Activated naive CD8-positive, alpha-beta T cell treated with anti-CD3 and anti-CD28 coated beads, Interleukin-2, amount 10 ng/mL, durations not matched to agents 7 days and 5 days (primary cell): Measurements from ENCODE around the gene ANKS3. TPM values are rescaled to one million over a fixed set of nuclear protein-coding genes. Genes with fewer than 3 reads are reported as not detected.
A peak's percentile ranks its signal among the peaks of the same experiment; 100 is the strongest.
"Not testable (repeated sequence)": the region's sequence is repeated elsewhere in the genome, so short reads cannot be mapped to it uniquely, and the experiment has no call there.

Experiments used
- ATAC-seq: fragments of 150-1000 bp; cut with Tn5 transposase; one replicate; pipeline ENCODE4 v1.10.0; 2021; ENCODE audit warnings: low read depth, moderate library complexity
- POLR2A ChIA-PET: fragments of 350-600 bp; sonication (Branson Sonifier 250); formaldehyde crosslinking; loops from one replicate; lab custom pipeline; 2021; ENCODE audit warnings: antibody characterized with exemption; lab: Charles Lee
- DNase-seq: peaks from one replicate; pipeline ENCODE4 v3.0.0; 2021
- H3K27ac Mint-ChIP-seq: one replicate; pipeline ENCODE4 v1.8.0; 2022; ENCODE audit warnings: mild to moderate bottlenecking, mixed read lengths
- H3K27me3 Mint-ChIP-seq: one replicate; pipeline ENCODE4 v1.8.0; 2022; ENCODE audit warnings: mild to moderate bottlenecking, moderate library complexity, mixed read lengths
- H3K36me3 Mint-ChIP-seq: one replicate; pipeline ENCODE4 v1.8.0; 2021; ENCODE audit warnings: mild to moderate bottlenecking, mixed read lengths
- H3K4me1 Mint-ChIP-seq: one replicate; pipeline ENCODE4 v1.8.0; 2021; ENCODE audit warnings: mixed read lengths
- H3K4me3 Mint-ChIP-seq: one replicate; pipeline ENCODE4 v1.8.0; 2022; ENCODE audit warnings: mild to moderate bottlenecking, moderate library complexity, mixed read lengths
- H3K9me3 Mint-ChIP-seq: one replicate; pipeline ENCODE4 v1.8.0; 2021; ENCODE audit warnings: mixed read lengths
- total RNA-seq, 2 experiments: library from RNA; stranded (reverse); gene quantifications; one replicate each; pipeline ENCODE4 v1.2.3, GENCODE V29; 2021

Gene ANKS3
- total RNA-seq, 2 experiments from 2014 or later = 20.4 to 20.5 TPM

- Mint-ChIP-seq H3K36me3 (peaks cover 5% of the 10 kb centered on the region), H3K4me1 (peaks cover 15% of the 10 kb centered on the region), H3K27me3 (no peaks in the 10 kb centered on the region), H3K4me3 (no peak overlapping the region), H3K9me3 (no peaks in the 10 kb centered on the region), H3K27ac (no peak overlapping the region)
- POLR2A ChIA-PET = no interaction called here
- DNase-seq (no peak), ATAC-seq (no peak)
These were observed 78.3 kb downstream of the ANKS3 start for GRCh38 chr16:4655801-4656200.

DNA sequence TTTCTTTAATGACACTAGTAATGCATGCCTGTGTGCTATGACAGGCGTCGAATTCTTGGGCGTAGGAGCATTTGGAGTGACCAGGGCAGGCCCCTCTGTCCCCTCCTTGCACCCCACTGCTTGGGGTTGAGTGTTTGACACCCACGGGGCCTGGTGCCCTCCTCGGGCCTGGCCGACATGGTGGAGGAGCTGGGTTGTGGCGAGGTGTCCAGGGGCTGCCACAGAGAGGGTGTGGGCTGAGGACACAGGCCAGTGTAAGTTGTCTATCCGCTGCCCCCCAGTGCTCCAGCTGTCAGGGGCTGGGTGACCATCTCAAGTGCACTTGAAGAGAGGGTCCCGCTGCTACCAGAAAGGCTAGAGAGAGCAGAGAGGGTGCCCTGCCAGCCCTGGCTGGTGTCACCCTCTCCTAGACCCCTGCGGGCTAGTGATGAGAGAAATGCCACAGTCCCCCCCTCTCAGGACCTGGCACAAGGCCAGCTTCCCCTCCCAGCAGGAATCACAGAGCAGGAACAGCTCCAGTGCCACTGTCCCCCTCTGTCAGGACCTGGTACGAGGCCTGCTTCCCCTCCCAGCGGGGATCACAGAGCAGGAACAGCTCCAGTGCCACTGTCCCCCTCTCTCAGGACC is 79.0 kb downstream of the ANKS3 start:
- Mint-ChIP-seq H3K27ac (no peak overlapping the region), H3K4me1 (peaks cover 14% of the 10 kb centered on the region), H3K4me3 (no peak overlapping the region), H3K27me3 (no peaks in the 10 kb centered on the region), H3K36me3 (peaks cover 7% of the 10 kb centered on the region), H3K9me3 (no peaks in the 10 kb centered on the region)
- ATAC-seq = no peak
- no peak for DNase-seq
- POLR2A ChIA-PET = no interaction called here

- H3K27me3 Mint-ChIP-seq = no peaks in the 10 kb centered on the region
- POLR2A ChIA-PET = no interaction called here
- H3K9me3 Mint-ChIP-seq = no peaks in the 10 kb centered on the region
- peaks cover 11% of the 10 kb centered on the region for H3K4me1 Mint-ChIP-seq
- H3K4me3 Mint-ChIP-seq = no peak overlapping the region
- DNase-seq = no peak
- ATAC-seq = no peak
- H3K36me3 Mint-ChIP-seq = peaks cover 7% of the 10 kb centered on the region
- no peak overlapping the region for H3K27ac Mint-ChIP-seq
These were observed 79.8 kb downstream of the ANKS3 start for GRCh38 chr16:4654011-4654963.

DNA sequence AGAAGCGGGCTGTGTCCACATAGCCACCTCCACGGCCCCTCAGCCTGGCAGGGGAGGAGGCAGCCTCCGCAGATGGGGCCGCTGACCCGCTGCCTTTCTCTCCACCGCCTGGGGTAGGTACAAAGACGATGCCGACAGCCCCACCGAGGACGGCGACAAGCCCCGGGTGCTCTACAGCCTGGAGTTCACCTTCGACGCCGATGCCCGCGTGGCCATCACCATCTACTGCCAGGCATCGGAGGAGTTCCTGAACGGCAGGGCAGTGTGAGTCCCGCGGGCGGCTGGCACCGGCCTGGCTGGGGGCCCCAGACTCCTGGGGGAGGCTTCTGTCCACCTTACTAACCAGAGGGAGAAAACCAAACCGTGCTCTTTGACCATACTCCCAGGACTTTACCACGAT is 81.5 kb downstream of the ANKS3 start:
- no peak overlapping the region for H3K4me3 Mint-ChIP-seq
- H3K27me3 Mint-ChIP-seq = no peaks in the 10 kb centered on the region
- peaks cover 14% of the 10 kb centered on the region for H3K4me1 Mint-ChIP-seq
- no peak overlapping the region for H3K27ac Mint-ChIP-seq
- no peaks in the 10 kb centered on the region for H3K9me3 Mint-ChIP-seq
- POLR2A ChIA-PET = no interaction called here
- no peak for DNase-seq
- peaks cover 11% of the 10 kb centered on the region for H3K36me3 Mint-ChIP-seq
- no peak for ATAC-seq

GRCh38 chr16:4651827-4652226 is 82.2 kb downstream of the ANKS3 start:
- Mint-ChIP-seq H3K27me3 (no peaks in the 10 kb centered on the region), H3K9me3 (no peaks in the 10 kb centered on the region), H3K36me3 (peaks cover 11% of the 10 kb centered on the region), H3K4me3 (no peak overlapping the region), H3K4me1 (peaks cover 20% of the 10 kb centered on the region), H3K27ac (no peak overlapping the region)
- ATAC-seq (no peak), DNase-seq (no peak)
- POLR2A ChIA-PET = interaction anchor here (0.5 kb wide), 1 partner anchor 9 kb away, joined by 3 read pairs; no protein-coding TSS in a partner anchor

DNA sequence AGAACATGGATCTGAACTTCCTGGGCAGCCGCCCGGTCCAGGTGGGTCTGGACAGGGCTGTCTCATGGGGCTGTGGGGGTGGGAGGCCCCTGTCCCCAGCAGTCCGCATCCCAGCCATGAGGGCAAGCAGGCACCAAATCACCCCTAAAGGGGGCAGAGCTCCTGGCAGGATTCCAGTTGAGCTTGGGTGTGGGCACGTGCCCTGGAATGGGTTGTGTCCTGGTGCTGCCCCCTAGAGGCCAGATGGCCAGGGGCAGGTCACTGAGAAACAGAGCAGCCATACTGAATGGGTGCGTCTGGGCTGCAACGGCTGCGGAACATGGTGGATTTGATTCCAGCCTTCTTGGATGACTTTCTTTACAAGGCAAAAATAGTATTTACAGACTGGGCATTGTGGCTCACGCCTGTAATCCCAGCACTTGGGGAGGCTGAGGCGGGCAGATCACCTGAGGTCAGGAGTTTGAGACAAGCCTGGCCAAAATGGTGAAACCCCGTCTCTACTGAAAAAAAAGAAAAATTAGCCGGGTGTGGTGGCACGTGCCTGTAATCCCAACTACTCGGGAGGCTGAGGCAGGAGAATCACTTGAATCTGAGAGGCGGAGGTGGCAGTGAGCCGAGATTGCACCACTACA is 83.5 kb downstream of the ANKS3 start:
- H3K27ac Mint-ChIP-seq = not testable (repeated sequence)

DNA sequence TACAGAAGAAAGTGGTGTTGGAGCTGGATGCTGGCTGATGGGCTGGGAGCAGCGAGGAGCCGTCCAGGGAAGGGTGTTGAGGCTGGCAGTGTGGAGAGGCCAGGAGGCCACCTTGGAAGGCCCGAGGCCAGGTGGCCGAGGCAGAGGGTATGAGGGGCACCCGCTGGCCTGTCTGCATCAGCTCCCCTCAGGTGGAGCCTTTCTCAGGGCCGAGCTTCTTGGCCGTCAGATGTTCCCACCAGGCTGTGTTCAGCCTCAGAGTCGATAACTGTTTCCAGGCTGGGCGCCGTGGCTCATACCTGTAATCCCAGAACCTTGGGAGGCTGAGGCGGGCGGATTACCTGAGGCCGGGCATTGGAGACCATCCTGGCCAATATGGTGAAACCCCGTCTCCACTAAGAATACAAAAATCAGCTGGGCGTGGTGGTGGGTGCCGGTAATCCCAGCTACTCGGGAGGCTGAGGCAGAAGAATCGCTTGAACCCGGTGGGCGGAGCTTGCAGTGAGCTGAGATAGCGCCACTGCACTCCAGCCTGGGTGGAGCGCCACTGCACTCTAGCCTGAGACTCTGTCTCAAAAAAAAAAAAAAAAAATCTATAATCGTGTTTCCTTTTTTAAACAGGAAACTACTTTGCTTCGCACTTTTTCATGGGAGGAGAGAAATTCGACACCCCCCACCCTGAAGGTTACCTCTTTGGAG is 84.2 kb downstream of the ANKS3 start:
- ATAC-seq (peak; percentile 29), DNase-seq (no peak)
- Mint-ChIP-seq H3K9me3 (no peaks in the 10 kb centered on the region), H3K4me1 (peaks cover 23% of the 10 kb centered on the region), H3K27ac (peak overlapping the region; percentile 82), H3K27me3 (no peaks in the 10 kb centered on the region), H3K4me3 (no peak overlapping the region), H3K36me3 (peaks cover 12% of the 10 kb centered on the region)
- POLR2A ChIA-PET = interaction anchor here (0.9 to 1.0 kb wide), 3 partner anchors 10 to 44 kb away, joined by 3 to 4 read pairs (median 3); partner anchors contain the start of gene NUDT16L1

More for the DNA sequence above, 83.5 kb downstream of the ANKS3 start:
- POLR2A ChIA-PET = interaction anchor here (0.9 to 1.0 kb wide), 2 partner anchors 10 to 24 kb away, joined by 3 read pairs; no protein-coding TSS in a partner anchor
- H3K9me3 Mint-ChIP-seq, H3K36me3 Mint-ChIP-seq, H3K4me3 Mint-ChIP-seq, H3K27me3 Mint-ChIP-seq: not testable (repeated sequence)
- H3K4me1 Mint-ChIP-seq = peaks cover 22% of the 10 kb centered on the region
- ATAC-seq (peak; percentile 48), DNase-seq (peak; percentile 77)

GRCh38 chr16:4648917-4649316 is 85.2 kb downstream of the ANKS3 start:
- Mint-ChIP-seq H3K36me3 (peaks cover 10% of the 10 kb centered on the region), H3K27me3 (no peaks in the 10 kb centered on the region), H3K4me1 (peaks cover 23% of the 10 kb centered on the region), H3K9me3 (no peaks in the 10 kb centered on the region), H3K27ac (peak overlapping the region; percentile 82), H3K4me3 (peak overlapping the region; percentile 61)
- DNase-seq (peak; percentile 52), ATAC-seq (no peak)
- POLR2A ChIA-PET = no interaction called here

DNA sequence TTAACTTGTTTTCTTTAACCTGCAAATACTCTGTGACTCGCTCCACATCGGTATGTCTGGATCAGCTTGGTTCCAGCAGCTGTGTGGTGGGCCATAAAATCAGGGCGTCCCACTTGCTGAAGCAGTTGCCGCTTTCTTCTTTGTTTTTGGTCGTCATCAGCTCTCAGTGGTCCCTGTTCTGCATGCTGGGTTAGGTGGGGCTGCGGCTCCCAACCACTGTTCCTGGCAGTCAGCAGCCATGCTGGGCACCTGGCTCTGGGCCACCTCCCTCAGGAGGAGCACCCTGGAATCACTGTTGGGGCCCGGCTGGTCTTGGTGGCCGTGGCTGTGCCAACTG is 86.5 kb downstream of the ANKS3 start:
- Mint-ChIP-seq H3K27ac (no peak overlapping the region), H3K4me3 (no peak overlapping the region), H3K36me3 (peaks cover 10% of the 10 kb centered on the region), H3K27me3 (no peaks in the 10 kb centered on the region), H3K4me1 (peaks cover 25% of the 10 kb centered on the region), H3K9me3 (no peaks in the 10 kb centered on the region)
- POLR2A ChIA-PET = interaction anchor here (0.6 kb wide), 1 partner anchor 64 kb away, joined by 4 read pairs; no protein-coding TSS in a partner anchor
- ATAC-seq (peak; percentile 26), DNase-seq (no peak)

DNA sequence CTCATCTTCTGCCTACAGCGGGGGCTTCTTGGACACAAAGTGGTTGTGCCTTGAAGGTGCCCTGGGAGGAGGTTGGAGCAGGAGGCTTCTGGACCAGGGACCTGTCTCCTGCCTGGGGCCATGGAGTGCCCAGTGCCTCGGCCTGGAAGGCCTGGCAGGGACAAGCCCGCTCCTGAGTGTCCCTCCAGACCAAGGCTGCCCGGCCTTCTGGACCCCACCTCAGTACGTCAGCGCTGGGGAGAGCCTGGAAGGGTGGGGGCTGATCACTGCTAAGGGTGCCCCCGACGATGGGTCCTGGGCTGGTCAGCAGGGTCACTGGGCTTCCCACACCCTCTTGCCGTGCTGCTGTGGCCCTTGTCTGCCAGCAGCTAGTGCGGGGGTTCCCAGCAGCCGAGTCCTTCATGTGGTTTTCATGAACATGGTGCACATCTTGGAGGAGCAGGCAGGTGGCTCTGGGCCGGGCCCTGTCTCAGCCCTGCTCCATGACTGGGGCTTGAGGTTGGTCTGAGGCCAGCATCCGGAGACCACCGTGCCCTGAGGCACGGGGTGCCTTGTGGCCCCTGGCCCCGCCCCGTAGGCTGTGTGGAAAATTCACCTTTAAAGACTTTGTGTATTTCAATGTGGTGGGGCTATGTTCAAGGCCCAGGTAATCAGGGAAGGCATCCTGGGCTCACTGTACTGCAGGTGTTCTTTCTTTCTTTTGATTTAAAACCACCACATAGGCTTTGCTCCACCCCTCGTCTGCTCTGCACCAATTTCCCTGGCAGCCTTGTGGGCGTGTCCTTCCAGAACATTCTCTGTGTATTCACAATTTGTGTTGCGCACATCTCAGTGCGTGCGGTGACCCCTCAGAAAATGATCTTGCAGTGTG is 87.1 kb downstream of the ANKS3 start:
- Mint-ChIP-seq H3K4me1 (peaks cover 25% of the 10 kb centered on the region), H3K4me3 (no peak overlapping the region), H3K9me3 (no peaks in the 10 kb centered on the region), H3K27me3 (no peaks in the 10 kb centered on the region), H3K36me3 (peaks cover 10% of the 10 kb centered on the region), H3K27ac (no peak overlapping the region)
- DNase-seq (no peak), ATAC-seq (peak; percentile 32)
- POLR2A ChIA-PET = no interaction called here
